NCI-H226 (cell line): ENCODE data around the gene MBTD1.
"Not testable (repeated sequence)": the region's sequence is repeated elsewhere in the genome, so short reads cannot be mapped to it uniquely, and the experiment has no call there.

Source experiments
- DNase-seq: peaks from one replicate; pipeline ENCODE4 v3.0.0-alpha.2; 2015

Gene MBTD1

GRCh38 chr17:51185763-51186332, 74.0 kb downstream of the MBTD1 start:
- no peak for DNase-seq

DNA sequence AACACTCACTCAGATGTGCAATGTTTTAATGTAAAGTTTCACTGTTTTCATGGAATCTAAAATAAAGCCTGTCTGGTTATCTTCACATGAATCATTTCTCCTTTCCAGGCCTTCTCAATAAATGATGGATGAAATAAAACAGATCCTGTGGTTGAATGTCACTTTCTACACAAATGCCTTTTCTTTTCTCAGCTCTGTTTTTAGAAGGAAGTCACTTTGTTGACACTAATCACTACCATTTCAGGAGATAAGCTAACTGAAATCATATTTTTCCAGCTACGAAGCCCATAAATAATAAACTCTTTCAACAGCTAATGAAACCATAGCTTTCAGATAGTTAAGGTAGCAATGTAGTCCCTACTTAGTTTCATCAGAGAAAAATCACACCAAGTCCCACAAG, 75.7 kb downstream of the MBTD1 start:
- DNase-seq = no peak

- no peak for DNase-seq
Observed at GRCh38 chr17:51180486-51180885, 79.4 kb downstream of the MBTD1 start.

DNA sequence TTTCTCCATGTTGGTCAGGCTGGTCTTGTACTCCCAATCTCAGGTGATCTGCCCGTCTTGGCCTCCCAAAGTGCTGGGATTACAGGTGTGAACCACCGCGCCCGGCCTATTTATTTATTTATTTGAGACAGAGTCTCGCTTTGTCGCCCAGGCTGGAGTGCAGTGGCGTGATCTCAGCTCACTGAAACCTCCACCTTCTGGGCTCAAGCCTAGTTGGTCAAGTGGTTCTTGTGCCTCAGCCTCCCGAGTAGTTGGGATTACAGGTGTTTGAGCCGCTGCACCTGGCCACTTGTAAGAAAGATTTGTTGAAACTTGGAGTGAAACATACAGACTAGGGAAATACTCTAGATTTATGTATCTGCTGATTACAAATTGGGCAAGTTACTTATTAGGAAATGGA, 87.8 kb downstream of the MBTD1 start:
- DNase-seq = not testable (repeated sequence)

DNA sequence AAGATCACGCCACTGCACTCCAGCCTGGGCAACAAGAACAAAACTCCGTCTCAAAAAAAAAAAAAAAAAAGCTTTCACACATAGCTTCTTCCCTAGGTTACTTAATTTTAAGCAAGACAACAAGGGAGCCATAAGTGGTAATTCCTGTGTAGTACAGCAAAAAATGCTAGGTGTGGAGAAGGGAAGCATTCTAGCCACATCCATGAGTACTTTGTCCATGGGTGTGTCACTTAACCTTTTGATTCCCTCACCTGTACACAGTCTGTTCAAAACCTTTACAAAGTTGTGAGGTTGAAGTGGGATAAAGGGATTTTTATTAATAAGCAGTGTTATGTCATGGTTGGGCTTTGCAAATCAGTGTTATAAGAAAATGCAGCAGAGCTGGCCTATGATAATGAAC, 89.1 kb downstream of the MBTD1 start:
- DNase-seq = no peak

- no peak for DNase-seq
Observed at GRCh38 chr17:51169340-51169739, 90.5 kb downstream of the MBTD1 start.

DNA sequence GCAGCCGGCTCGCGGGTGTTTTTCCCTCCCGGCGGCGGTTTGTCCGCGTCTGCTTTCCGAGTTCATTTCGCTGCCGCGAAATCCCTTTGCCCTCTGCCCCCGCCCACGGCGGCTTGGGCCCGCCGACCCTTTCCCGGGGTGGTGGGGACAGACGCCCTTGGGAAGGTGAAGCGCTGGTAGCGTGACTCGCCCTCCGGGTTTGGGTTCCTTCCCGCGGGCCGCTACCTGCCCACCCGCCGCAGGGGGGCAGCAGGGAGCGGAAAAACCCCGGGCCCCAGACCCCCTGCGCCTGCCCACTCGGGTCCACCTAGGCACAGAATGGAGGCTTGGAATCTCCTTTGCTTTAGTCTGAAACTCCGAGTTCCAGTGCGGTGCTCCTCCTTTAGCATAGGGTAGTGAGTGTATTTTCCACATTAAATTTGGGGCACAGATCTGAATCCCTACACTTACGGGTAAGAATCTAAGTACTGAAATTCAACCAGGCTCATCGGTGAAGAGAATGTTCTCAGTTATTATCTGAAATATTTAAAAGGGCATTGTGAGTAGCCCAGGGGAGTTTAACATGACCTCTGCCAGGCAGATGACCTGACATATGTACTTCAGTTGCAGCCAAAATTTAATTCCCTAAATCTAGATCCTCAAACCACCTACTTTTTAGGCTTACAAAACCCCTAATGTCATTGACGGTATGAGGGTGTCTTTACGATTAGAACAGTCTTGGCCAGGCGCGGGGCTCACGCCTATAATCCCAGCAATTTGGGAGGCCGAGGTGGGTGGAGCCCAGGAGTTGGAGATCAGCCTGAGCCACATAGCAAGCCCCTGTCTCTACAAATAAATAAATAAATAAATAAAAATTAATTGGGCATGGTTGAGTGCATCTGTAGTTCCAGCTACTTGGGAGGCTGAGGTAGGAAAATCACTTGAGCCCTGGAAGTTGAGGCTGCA, 92.6 kb downstream of the MBTD1 start:
- DNase-seq = peak; percentile 12

DNA sequence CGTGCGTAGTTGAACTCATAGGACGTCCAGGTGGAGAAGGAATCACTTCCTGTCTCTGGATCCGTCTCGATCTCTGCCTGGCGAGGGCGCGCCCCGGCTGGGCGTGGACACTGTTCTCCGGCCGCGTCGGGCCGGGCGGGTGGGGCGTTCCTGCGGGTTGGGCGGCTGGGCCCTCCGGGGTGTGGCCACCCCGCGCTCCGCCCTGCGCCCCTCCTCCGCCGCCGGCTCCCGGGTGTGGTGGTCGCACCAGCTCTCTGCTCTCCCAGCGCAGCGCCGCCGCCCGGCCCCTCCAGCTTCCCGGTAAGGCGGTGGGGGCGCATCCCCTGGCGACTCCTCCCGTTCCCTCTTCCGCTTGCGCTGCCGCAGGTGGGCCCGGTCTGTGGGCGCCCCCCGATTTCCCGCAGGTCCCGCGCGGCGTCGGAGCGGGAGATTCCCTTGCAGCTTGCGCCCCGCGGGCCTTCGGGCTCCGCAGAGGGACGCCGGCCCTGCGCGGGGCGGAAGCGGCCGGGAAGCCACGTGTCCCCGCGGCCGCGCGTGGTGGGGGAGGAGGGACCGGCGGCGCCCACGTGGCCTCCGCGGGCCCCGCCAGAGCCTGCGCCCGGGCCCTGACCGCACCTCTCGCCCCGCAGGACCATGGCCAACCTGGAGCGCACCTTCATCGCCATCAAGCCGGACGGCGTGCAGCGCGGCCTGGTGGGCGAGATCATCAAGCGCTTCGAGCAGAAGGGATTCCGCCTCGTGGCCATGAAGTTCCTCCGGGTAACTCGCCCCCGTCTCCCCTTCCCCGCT, 93.5 kb downstream of the MBTD1 start, which contains the start of gene NME2:
NME2 (plus strand) TSS at position 214 of the 789 bp plus-strand sequence; CDS start at position 634, 420 bp downstream.
- DNase-seq = peak; percentile 86

GRCh38 chr17:51165680-51166197, 94.1 kb downstream of the MBTD1 start:
- DNase-seq = no peak

- no peak for DNase-seq
Observed at GRCh38 chr17:51164911-51165679, 94.8 kb downstream of the MBTD1 start.

- DNase-seq = no peak
Observed at GRCh38 chr17:51161541-51161940, 98.3 kb downstream of the MBTD1 start.

- no peak for DNase-seq
Observed at GRCh38 chr17:51159604-51160003, 100.2 kb downstream of the MBTD1 start.

DNA sequence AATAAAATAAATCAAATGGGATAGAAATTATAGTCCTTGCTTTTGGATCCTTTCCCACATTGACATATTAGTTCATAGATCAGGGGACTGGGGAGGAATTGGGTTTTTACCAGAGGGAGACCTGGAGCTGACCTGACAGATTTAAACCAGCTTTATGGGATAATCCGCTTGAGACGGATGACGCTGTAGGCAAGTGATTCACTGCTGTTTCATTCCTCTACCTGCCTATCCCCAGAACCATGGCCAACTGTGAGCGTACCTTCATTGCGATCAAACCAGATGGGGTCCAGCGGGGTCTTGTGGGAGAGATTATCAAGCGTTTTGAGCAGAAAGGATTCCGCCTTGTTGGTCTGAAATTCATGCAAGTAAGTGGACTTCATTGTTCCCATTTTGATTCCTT, 104.4 kb downstream of the MBTD1 start:
- DNase-seq = no peak

- no peak for DNase-seq
Observed at GRCh38 chr17:51154176-51154575, 105.7 kb downstream of the MBTD1 start.

DNA sequence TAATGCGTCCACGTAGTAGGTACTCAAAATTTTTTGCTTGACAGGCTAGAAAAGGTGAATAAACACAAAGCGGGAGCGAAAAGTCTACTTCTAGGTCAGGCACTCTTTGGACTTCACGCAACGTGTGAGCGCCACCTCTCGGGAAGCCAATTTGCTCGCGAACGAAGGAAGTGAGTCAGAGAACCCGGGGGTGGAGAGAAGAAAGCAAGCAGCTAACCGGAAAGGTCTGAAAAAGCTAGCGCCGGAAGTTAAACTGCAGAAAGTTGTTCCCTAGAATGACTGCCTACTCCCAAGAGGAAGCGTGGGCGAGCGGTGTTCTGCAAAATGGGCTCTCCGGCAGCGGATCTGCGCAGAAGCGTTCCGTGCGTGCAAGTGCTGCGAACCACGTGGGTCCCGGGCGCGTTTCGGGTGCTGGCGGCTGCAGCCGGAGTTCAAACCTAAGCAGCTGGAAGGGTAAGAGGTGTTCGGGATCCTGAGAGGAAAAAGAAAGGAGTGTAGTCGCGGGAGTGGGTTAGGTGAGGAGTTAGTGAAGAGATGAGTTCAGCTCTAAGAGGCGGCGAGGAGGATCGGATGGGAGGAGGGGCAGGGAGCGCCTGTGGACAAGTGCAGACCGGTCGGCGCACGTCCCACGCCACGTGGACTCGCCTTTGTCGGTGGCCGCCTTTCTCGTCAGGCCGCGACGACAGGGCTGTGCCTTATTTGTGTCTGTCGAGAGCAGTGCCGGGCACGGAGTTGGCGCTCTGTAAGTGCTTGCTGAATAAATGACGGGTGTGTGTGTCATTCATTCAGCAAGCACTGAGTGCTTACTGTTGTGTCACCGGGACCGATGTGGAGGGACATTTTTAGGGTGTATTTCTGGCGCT, 106.4 kb downstream of the MBTD1 start, which contains the start of gene NME1:
NME1 (plus strand) TSS at position 350 of the 863 bp plus-strand sequence. CDS start 2,096 bp downstream, outside the sequence.
- DNase-seq = peak; percentile 97

GRCh38 chr17:51152766-51153209, 107.1 kb downstream of the MBTD1 start:
- DNase-seq = peak; percentile 13

- DNase-seq = no peak
Observed at GRCh38 chr17:51150932-51151331, 108.9 kb downstream of the MBTD1 start.

DNA sequence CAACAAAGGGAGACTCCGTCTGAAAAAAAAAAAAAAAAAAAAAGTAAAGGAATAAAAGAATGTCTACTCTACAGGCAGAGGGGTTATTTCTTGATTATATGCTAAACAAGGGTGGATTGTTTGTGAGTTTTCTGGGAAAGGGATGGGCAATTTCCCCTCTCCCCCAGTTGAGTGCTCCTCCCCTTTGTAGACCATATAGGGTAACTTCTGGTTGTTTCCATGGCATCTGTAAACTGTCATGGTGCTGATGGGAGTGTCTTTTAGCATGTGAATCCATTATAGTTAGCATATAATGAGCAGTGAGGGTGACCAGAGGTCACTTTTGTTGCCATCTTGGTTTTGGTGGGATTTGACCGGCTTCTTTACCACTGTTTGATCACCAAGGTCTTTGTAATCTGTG, 110.7 kb downstream of the MBTD1 start:
- DNase-seq = no peak

DNA sequence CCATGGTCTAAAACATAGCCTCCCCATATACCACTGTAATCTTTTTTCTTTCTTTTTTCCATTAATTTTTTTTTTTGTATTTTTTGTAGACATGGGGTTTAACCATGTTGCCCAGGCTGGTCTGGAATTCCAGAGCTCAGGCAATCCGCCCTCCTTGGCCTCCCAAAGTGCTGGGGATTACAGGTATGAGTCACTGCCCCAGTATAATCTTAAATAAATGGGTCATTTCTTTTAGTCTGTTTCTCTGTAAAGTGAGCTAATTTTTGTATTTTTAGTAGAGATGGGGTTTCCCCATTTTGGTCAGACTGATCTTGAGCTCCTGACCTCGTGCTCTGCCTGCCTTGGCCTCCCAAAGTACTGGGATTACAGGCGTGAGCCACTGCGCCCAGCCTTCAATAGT, 112.2 kb downstream of the MBTD1 start:
- DNase-seq = peak; percentile 51

GRCh38 chr17:51144266-51145022, 115.4 kb downstream of the MBTD1 start:
- no peak for DNase-seq
